ENCODE results near the gene RASEF.

Gene RASEF

GRCh38 chr9:82930116-82930515, 132.8 kb downstream of the RASEF start:
- in situ Hi-C loops (cut with HindIII; ENCODE audit: low pct_unique_long_range_greater_than_20kb, low sequenced_read_pairs) = no loop called here
- no peak for TF ChIP-seq JUND (IDR thresholded peaks at IDR 0.05; ENCODE audit: low read depth)
- DNase-seq (ENCODE audit: low read depth in 1 of 2, low spot score in 1 of 2) = no peak
